ENCODE measurements around the gene ZSCAN5A.

The ZSCAN5A gene

GRCh38 chr19:56291867-56292266, 22.8 kb downstream of the ZSCAN5A start (continued):
- no peak for TF ChIP-seq INSM2 (tag by site-specific recombination; IDR thresholded peaks at IDR 0.05)

GRCh38 chr19:56290104-56290503, 24.5 kb downstream of the ZSCAN5A start:
- no peak for TF ChIP-seq TSHZ1 (tag by site-specific recombination; IDR thresholded peaks at IDR 0.05; ENCODE audit: borderline replicate concordance)
- TF ChIP-seq ZNF654 (tag by site-specific recombination; IDR thresholded peaks at IDR 0.05; ENCODE audit: low read depth): no peak
- TF ChIP-seq ZNF148 (tag by site-specific recombination; IDR thresholded peaks at IDR 0.05; ENCODE audit: borderline replicate concordance): no peak
- no peak for TF ChIP-seq SETDB1 (IDR thresholded peaks at IDR 0.05; ENCODE audit: insufficient read length, low read length)
- no peak for TF ChIP-seq KLF8 (tag by site-specific recombination; IDR thresholded peaks at IDR 0.05)
- no peak for TF ChIP-seq ZNF121 (tag by site-specific recombination; IDR thresholded peaks at IDR 0.05)
- no peak for TF ChIP-seq FEZF1 (tag by site-specific recombination; IDR thresholded peaks at IDR 0.05)
- TF ChIP-seq ZFHX2 (tag by site-specific recombination; conservative IDR thresholded peaks at IDR 0.05): no peak
- no peak for TF ChIP-seq SCRT1 (tag by site-specific recombination; IDR thresholded peaks at IDR 0.05; ENCODE audit: borderline replicate concordance)
- no peak for TF ChIP-seq BCL11A (tag by site-specific recombination; IDR thresholded peaks at IDR 0.05; ENCODE audit: low read depth)
- no peak for TF ChIP-seq ZNF830 (tag by site-specific recombination; IDR thresholded peaks at IDR 0.05; ENCODE audit: low read depth)
- no peak for TF ChIP-seq ZBTB7A (tag by site-specific recombination; IDR thresholded peaks at IDR 0.05; ENCODE audit: low read depth)
- no peak for TF ChIP-seq ZBTB20 (tag by site-specific recombination; IDR thresholded peaks at IDR 0.05)
- no peak for TF ChIP-seq ZNF548 (tag by site-specific recombination; IDR thresholded peaks at IDR 0.05)
- no peak for TF ChIP-seq ZNF350 (tag by site-specific recombination; IDR thresholded peaks at IDR 0.05)
- TF ChIP-seq ZBTB1 (tag by site-specific recombination; IDR thresholded peaks at IDR 0.05): no peak
- Histone ChIP-seq H3K36me3 (ENCODE audit: control insufficient read depth in 2 of 2, insufficient read depth in 1 of 2, low read length in 2 of 2) (peaks cover 0 to 10% of the 10 kb centered on the region in 2 experiments; a peak in 2 of 3 replicates), H3K27ac (ENCODE audit: extremely low read depth, low read depth, low read length) (no peak overlapping the region), H3K4me1 (ENCODE audit: control insufficient read depth, insufficient read depth, low read length) (no peaks in the 10 kb centered on the region), H3K9me3 (ENCODE audit: control insufficient read depth, insufficient read depth, low read depth, low read length) (no peaks in the 10 kb centered on the region), H3K4me3 (ENCODE audit: low read depth, low read length) (no peak overlapping the region)
- POLR2A ChIA-PET: no interaction called here
- CTCF ChIA-PET: interaction anchor here (0.6 to 1.0 kb wide), 2 partner anchors 10 to 37 kb away, joined by 3 read pairs; no protein-coding TSS in a partner anchor

GRCh38 chr19:56284746-56285145, 29.9 kb downstream of the ZSCAN5A start:
- CTCF ChIA-PET: interaction anchor here (0.6 kb wide), 1 partner anchor 23 kb away, joined by 3 read pairs; no protein-coding TSS in a partner anchor
- H3K4me3 ChIP-seq (ENCODE audit: low read depth, low read length): no peak overlapping the region
- no peaks in the 10 kb centered on the region for H3K36me3 ChIP-seq (ENCODE audit: control insufficient read depth in 2 of 2, insufficient read depth in 1 of 2, low read length in 2 of 2)
- H3K9me3 ChIP-seq (ENCODE audit: control insufficient read depth, insufficient read depth, low read depth, low read length): no peaks in the 10 kb centered on the region
- H3K27ac ChIP-seq (ENCODE audit: extremely low read depth, low read depth, low read length): no peak overlapping the region
- POLR2A ChIA-PET: no interaction called here
- no peak for TF ChIP-seq ZNF488 (tag by site-specific recombination; IDR thresholded peaks at IDR 0.05)
- H3K4me1 ChIP-seq (ENCODE audit: control insufficient read depth, insufficient read depth, low read length): no peaks in the 10 kb centered on the region
